HT-29 (cell line): ENCODE measurements around the gene IFIH1. TPM values are rescaled to one million over a fixed set of nuclear protein-coding genes. Genes with fewer than 3 reads are reported as not detected.

Source experiments
- total RNA-seq: library from RNA; depleted of rRNA; stranded (reverse); fragments of >200 nt; shearing (Covaris generic); gene quantifications from 2 replicates; pipeline ENCODE4 v1.2.3, GENCODE V29; 2014; rRNA removed

The IFIH1 gene
- total RNA-seq, 1 experiment from 2014 or later, result 13.0 TPM

Other genes starting within 250 kb of the IFIH1 start
- 12.7 and 19.0 TPM in 2 replicates for gene DPP4, start 244.5 kb downstream of the IFIH1 start, total RNA-seq
- not detected in 2 replicates for gene GCG, start 166.4 kb downstream of the IFIH1 start, total RNA-seq
- gene FAP, start 75.2 kb downstream of the IFIH1 start, total RNA-seq, result not detected in 2 replicates
- 32.9 and 33.8 TPM in 2 replicates for gene GCA, start 25.4 kb upstream of the IFIH1 start, total RNA-seq